HL-60 (cell line): Measurements from ENCODE around the gene GCLC.

Experiments used
- CTCF ChIP-seq: IDR thresholded peaks from one replicate; pipeline ENCODE4 v1.5.1; 2011; ENCODE audit warnings: low read length, control low read depth, inconsistent platforms; ENCODE audit not compliant: insufficient read depth
- POLR2AphosphoS5 ChIP-seq: IDR thresholded peaks from 2 replicates; pipeline ENCODE4 v1.6.1; 2012; ENCODE audit warnings: low read depth
- TF ChIP-seq, protein P1 (sequence below): IDR thresholded peaks from 2 replicates; pipeline ENCODE4 v1.6.1; 2012; ENCODE audit warnings: low read depth; ENCODE audit not compliant: insufficient replicate concordance

DNA sequence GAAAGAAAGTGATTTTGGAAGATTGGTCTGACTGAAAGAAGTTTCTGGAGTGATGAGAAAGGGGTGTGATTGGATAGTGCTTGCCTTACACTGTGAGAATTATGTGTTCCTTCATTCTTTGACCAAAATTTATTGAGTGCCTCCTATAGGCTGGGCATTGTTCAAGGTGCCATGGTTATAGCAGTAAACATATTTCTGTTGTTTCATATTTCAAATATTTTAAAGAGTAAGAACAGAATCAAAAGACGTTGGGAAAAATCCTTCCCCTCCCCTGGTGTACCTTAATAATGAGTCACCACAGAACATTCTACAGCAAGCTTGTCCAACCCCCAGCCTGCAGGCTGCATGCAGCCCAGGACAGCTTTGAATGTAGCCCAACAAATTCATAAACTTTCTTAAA, 78.6 kb downstream of the GCLC start:
- TF ChIP-seq CTCF (no peak), POLR2AphosphoS5 (no peak)
- TF ChIP-seq, protein P1, sequence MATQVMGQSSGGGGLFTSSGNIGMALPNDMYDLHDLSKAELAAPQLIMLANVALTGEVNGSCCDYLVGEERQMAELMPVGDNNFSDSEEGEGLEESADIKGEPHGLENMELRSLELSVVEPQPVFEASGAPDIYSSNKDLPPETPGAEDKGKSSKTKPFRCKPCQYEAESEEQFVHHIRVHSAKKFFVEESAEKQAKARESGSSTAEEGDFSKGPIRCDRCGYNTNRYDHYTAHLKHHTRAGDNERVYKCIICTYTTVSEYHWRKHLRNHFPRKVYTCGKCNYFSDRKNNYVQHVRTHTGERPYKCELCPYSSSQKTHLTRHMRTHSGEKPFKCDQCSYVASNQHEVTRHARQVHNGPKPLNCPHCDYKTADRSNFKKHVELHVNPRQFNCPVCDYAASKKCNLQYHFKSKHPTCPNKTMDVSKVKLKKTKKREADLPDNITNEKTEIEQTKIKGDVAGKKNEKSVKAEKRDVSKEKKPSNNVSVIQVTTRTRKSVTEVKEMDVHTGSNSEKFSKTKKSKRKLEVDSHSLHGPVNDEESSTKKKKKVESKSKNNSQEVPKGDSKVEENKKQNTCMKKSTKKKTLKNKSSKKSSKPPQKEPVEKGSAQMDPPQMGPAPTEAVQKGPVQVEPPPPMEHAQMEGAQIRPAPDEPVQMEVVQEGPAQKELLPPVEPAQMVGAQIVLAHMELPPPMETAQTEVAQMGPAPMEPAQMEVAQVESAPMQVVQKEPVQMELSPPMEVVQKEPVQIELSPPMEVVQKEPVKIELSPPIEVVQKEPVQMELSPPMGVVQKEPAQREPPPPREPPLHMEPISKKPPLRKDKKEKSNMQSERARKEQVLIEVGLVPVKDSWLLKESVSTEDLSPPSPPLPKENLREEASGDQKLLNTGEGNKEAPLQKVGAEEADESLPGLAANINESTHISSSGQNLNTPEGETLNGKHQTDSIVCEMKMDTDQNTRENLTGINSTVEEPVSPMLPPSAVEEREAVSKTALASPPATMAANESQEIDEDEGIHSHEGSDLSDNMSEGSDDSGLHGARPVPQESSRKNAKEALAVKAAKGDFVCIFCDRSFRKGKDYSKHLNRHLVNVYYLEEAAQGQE: no peak
